IPS-NIHi7 (cell line): Measurements from ENCODE around the gene COL9A2.

Experiments
- DNase-seq: peaks from one replicate; pipeline ENCODE4 v3.0.0; 2012; ENCODE audit warnings: mixed read lengths; ENCODE audit errors: extremely low spot score

Gene COL9A2

DNA sequence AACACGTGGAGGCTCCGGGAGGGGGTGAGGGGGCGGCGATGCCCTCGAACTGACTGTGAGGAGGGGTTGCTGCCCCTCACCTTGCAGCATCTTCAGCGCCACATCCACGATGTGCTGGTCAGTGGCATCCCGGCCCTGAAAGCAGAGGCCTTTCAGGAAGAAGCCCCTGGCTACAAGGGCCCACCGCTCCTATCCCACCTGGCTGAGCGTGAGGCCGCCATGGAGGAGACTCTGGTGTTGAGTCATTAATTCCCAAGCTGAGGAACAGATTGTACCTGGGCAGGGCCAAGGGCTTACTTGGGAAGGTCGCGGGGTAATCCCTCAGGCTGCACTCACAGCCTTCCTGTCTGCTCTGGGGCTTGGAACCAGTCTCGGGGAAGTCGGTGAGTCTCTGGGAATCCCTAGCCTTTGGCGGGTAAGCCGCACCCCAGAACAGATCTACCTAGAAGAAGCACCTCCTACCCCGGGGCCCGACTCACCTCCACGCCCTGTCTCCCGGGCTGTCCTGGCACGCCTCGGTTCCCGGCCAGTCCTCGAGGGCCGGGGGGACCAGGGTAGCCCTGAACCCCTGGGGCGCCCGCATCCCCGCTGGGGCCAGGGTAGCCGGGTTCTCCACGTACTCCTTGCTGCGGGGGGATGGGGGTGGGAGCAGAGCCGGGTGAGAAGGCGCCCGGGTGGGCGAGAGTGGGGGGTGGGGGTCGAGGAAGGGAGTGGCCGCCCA is 13.9 kb downstream of the COL9A2 start:
- no peak for DNase-seq

GRCh38 chr1:40302475-40302874 is 14.6 kb downstream of the COL9A2 start:
- no peak for DNase-seq

- DNase-seq: no peak
Observed at GRCh38 chr1:40301541-40302299, 15.4 kb downstream of the COL9A2 start.

GRCh38 chr1:40301066-40301465 is 16.0 kb downstream of the COL9A2 start:
- no peak for DNase-seq

DNA sequence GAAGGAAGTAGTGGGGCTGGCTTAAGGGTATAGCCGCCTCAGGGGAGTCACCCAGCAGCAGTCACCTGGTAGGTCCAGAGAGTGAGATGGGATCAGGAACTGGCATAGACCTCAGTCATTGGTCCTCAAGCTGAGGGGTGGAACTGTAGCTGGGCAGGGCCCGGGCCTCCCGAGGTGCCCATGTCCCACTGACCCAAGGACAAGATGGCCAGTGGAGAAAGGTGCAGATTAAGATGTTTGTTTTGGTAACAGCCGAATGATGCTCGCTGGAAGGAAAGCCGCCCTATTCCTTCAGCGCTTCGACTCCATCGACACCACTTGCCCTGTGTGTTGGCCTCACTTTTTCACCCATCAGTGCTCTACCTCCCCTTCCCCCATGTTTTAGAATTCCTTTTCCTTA is 16.4 kb downstream of the COL9A2 start:
- DNase-seq: no peak

- DNase-seq: no peak
Observed at GRCh38 chr1:40300249-40300567, 16.9 kb downstream of the COL9A2 start.

DNA sequence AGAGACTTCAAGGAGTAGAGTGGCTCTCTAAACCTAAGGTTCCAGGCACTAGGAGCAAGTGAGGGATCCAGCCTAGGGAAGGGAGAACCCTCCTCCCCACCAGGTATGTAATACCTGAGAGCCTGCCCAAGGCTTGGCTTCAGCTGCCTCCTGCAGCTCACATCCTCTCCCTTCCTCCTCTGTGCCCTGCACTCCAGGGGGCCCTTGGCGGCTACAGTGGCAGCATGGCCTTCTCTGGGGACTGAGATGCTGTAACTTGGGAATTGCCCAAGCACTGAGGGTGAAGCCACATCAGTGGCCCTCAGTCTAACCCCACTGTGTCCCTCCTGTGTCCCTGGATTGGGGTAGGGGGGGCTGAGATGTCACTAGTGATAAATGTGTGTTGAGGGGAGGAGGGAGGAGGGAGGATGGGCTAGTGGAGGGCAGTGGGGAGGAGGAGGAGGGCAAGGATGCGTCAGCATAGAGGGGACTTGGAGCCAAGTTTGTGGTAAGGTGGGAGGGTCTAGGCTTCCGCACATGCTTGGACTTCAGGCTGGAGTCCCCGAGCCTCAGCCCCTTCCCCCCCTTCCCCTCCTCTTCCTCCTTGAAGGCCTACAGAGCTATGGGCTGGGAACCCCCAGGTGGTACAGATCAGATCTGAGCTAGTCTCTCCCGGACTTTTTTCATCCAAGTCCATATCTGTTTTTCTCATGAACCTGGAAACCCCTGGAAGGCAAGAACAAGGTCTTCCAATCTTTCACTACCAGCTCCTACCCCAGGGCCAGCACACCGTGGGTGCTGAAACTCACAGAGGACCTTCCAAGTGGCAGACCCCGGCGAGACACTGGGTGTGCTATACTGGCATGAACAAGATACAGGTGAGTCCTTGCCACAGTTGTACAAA is 17.5 kb downstream of the COL9A2 start:
- DNase-seq: no peak

DNA sequence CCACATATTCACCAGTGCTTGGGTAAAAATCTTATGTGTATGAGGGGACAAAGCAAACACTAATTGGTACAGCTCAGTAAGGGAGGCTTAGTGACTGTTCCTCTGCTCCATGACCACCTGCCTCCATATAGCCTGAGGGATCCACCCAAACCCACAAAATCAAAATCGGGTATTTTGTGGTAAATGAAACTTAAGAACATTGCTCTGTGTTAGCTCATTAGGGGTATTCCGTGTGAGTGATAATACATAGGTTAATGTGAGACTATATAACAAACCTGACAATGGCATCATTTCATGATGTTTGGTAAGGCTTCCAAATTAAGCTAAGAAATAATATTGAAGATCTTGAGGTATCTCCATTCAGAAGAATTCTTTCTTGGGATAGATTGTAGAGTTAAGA is 25.8 kb downstream of the COL9A2 start:
- no peak for DNase-seq

GRCh38 chr1:40281853-40282252 is 35.2 kb downstream of the COL9A2 start:
- no peak for DNase-seq

- no peak for DNase-seq
Observed at GRCh38 chr1:40276122-40276521, 41.0 kb downstream of the COL9A2 start.

- no peak for DNase-seq
Observed at GRCh38 chr1:40274331-40274730, 42.8 kb downstream of the COL9A2 start.

DNA sequence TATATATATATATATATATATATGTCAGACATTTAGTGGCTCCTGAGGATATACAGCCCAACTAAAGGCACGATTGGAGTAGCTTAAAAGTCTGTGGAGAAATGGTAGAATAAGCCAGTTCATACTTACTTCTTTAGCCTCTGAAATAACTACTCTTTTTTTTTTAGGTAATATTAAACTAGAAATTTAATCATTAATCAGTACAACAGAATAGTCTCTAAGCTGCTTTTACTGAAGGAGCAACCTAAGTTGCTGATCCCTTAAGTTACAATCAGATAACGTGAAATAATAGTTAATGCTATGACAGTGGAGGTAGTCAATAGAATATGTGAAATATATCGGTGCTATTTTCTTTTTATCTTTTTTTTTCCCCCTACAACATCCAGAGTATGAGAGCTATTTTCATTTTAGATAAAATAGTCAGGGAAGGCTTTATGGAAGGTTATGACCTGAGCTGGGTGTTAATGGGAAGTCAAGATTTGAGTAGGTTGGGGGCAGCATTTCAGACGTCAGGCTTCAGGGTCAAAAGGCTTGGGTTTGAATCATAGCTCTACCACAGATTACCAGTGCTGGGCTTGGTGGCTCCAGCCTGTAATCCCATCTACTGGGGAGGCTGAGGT is 43.4 kb downstream of the COL9A2 start:
- DNase-seq: no peak

DNA sequence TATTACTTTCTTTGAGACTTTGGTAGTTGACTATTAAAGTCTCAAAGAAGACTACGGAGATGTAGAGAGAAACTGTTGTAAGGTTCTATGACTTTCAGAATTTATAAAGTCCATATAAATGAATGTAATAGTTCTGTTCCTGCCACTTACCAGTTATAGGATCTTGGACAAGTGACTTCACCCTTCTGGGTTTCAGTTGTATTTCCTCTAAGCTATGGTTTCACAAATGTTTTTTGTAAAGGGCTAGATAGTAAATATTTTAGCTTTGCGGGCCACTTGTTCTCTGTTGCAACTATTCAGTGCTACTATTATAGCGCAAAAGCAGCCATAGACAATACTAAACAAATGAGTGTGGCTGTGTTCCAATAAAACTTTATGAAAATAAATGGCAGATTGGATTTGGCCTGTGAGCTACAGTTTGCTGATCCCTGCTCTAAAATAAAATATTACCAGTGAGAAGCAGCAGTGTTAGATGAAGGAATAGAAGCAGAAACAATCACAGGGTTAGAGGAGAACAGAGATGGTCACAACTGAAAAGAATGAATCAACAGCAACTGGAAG is 44.4 kb downstream of the COL9A2 start:
- no peak for DNase-seq

GRCh38 chr1:40270152-40270834 is 46.8 kb downstream of the COL9A2 start:
- DNase-seq: no peak

DNA sequence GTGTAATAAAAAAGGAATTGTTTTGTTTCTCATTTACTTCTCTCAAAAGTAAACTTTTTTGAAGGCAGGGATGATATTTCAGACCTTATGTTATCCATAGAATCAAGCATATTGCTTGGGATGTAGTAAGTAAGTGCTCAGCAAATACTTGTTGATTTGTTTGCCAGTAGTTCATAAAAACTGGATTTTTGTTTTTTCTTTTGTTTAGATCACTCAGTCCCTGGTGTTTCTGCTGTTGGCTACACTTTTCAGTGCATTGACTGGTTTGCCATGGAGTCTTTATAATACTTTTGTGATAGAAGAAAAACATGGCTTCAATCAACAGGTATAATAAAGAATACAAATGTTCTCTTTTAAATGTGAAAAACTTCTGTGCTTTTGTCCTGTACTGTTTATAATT is 48.9 kb downstream of the COL9A2 start:
- DNase-seq: no peak

- DNase-seq: no peak
Observed at GRCh38 chr1:40267767-40268187, 49.3 kb downstream of the COL9A2 start.

DNA sequence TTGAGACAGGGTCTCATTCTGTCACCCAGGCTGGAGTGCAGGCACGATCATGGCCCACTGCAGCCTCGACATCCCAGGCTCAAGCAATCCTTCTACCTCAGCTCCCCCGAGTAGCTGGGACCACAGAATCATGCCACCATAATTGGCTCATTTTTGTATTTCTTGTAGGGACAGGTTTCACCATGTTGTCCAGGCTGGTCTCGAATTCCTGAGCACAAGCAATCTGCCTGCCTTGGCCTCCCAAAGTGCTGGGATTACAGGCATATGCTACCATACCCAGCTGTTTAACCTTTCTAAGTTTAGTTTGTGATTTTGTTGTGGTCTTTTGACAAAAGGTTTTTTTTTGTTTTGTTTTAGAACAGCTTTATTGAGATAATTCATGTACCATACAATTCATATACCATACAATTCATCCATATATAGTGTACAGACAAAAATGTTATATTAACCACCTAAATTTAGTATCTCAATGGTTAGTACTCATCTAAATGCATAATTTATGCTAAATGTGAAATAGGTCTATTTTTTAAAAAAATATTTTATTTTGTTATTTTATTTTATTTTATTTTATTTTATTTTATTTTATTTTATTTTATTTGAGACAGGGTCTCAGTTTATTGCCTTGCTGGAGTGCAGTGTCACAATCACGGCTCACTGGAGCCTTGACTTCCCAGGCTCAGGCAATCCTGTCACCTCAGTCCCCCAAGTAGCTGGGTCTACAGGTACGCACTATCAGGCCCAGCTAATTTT is 50.1 kb downstream of the COL9A2 start:
- no peak for DNase-seq

DNA sequence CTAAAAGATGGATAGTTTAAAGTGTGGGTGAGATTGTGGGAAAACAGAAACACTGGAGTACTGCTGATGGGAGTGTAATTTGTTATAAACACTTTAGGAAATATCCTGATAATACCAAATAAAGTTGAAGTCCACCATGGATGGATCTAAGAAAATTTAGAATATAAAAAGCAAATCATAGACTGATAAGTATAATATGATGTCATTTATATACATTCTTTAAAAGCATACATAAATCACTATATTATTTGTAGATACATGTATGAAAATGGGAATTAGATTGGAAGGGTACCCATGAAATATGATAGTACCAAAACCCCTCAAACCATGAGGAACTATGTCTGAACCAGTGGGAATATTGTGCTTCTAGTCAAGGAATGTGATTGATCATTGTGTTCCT is 51.2 kb downstream of the COL9A2 start:
- DNase-seq: no peak

DNA sequence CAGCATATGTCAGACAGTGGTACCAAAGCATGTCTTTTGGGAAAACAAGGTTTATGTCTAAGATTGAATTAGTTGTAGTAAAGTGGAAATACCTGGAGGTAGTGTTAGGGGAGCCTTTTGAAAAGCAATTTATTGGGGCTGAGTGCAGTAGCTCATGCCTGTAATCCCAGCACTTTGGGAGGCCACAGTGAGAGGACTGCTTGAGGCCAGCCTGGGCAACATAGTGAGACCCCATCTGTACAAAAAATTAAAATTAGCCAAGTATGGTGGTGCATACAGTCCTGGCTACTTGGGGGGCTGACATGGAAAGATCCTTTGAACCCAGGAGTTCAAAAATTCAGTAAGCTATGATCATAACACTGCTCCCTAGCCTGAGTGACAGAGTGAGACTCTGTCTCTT is 51.8 kb downstream of the COL9A2 start:
- no peak for DNase-seq

GRCh38 chr1:40264354-40264781 is 52.7 kb downstream of the COL9A2 start:
- DNase-seq: no peak

- DNase-seq: peak; percentile 27
Observed at GRCh38 chr1:40258445-40258769, 58.7 kb downstream of the COL9A2 start.
